ENCODE data around the gene SEMA3A.

SEMA3A gene

DNA sequence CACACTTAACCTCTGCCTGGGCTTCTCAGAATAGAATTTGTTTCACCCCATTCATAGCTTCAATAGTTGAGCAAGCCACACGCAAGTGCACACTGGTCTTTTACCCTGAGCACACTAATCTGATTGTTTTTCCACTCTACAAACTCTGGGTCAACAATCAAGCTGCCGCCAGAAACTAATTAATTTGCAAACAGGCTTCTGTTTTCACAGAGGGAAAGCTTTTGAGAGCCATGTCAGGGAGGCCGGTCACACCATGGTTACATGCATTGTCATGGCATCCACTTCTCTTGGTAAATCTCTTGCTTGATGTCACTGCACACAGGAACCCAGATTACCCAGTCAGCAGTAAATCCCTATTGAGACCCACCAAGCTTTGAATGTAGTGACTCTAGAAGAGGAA, 154.2 kb downstream of the SEMA3A start:
- Mint-ChIP-seq H3K9me3 (no peaks in the 10 kb centered on the region), H3K27me3 (no peaks in the 10 kb centered on the region), H3K27ac (no peak overlapping the region), H3K4me1 (no peaks in the 10 kb centered on the region), H3K36me3 (no peaks in the 10 kb centered on the region), H3K4me3 (no peak overlapping the region)
- DNase-seq: no peak
- ATAC-seq (replicated peaks): no peak

DNA sequence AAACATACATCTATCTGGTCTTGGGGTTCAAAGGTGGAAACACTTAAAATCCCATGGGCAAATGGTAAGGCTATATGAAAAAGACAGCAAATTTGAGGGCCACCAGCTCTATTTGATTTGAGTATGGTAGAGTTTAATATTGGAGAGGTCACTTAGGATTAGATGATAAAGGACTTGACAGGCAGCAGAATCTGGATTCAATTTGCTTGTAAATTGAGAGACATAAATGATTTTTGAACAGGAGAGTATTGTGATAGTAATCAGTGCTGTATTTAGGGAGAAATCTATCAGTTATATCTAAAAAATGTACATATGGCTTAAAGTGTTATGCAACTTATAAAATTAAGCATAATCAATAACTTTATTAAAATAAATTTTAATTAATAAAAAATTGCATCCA, 155.2 kb downstream of the SEMA3A start:
- H3K36me3 Mint-ChIP-seq: no peaks in the 10 kb centered on the region
- ATAC-seq (replicated peaks) (no peak), DNase-seq (no peak)
- no peaks in the 10 kb centered on the region for H3K27me3 Mint-ChIP-seq
- no peaks in the 10 kb centered on the region for H3K9me3 Mint-ChIP-seq
- no peak overlapping the region for H3K4me3 Mint-ChIP-seq
- H3K27ac Mint-ChIP-seq: no peak overlapping the region
- H3K4me1 Mint-ChIP-seq: no peaks in the 10 kb centered on the region

DNA sequence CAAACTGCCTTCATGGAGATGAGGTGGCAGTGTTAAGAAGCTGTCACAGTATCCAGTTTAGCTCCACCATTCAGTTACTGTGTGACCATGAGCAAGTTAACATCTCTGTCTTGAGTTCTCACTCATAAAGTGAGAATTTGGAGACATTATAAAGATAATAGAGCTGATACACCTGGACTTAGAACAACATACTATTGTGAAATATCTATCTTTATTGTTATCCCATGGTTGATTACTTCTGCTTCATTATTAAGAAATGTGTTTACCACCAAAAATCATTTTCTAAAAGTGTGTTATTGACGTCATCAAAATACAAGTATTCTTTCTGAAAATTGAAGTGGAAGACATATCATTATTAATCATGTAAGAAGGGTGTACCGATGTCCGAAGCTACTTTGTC, 166.9 kb downstream of the SEMA3A start:
- no peaks in the 10 kb centered on the region for H3K27me3 Mint-ChIP-seq
- H3K36me3 Mint-ChIP-seq: no peaks in the 10 kb centered on the region
- no peaks in the 10 kb centered on the region for H3K4me1 Mint-ChIP-seq
- H3K27ac Mint-ChIP-seq: no peak overlapping the region
- H3K4me3 Mint-ChIP-seq: no peak overlapping the region
- ATAC-seq (replicated peaks) (no peak), DNase-seq (no peak)
- H3K9me3 Mint-ChIP-seq: no peaks in the 10 kb centered on the region

DNA sequence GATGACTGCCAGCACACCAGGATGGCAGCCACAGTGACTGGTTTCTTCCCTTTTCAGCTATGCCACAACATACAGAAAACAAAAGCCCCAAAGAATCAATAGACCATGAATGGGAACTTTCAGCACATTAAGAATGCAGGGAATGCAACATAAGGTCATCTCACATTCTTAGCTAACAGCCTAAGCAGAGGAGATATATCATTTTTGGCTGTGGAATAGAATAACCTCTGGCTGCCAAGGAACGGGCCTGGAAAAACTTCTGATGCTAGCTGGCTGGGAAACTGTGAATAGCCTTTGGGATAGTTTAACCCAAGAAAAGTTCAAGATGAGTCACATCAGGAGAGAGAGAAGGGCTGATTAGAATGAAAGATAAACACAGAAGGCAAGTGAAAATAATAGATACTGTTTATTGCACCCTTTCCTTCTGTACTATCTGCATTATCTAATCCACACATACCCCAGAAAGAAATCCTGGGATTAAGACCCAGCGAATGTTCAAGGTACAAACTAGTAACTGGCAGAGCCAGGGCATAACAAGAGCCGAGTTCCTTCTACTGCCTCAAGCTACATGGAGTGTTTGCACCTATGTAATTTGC, 169.2 kb downstream of the SEMA3A start:
- no peak for DNase-seq
- Mint-ChIP-seq H3K27me3 (no peaks in the 10 kb centered on the region), H3K4me1 (no peaks in the 10 kb centered on the region), H3K36me3 (no peaks in the 10 kb centered on the region), H3K27ac (no peak overlapping the region), H3K4me3 (no peak overlapping the region), H3K9me3 (no peaks in the 10 kb centered on the region)
- peak in 1 of 2 donors; percentile 27 for ATAC-seq (replicated peaks)

DNA sequence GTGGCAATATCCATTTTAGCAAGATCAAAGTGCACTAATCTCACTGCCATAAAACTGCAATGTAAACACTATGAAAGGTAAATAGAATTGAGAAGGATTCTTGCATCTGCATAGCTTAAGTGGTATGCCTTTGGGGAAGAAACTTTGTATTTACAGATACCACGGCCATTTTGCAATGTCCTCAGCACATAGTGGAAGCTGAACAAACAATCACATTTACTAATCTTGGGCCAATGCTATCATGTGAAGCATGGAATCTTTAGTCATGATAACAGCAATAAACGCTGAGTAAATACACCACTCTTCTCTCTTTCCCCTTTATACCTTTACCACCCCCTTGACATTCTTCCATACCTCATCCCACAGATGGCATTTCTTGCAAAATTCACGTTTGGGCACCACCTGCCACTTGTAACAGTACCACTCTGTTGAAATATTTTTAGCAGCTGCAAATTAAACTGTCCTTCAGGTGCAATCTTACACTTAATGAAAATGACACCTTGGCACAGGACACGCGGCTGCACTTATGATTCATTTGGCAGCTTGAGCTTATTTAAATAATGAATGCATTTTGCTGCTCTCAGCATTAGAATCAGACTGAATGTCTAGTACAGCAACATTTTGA, 171.8 kb downstream of the SEMA3A start:
- no peak for ATAC-seq (replicated peaks)
- Mint-ChIP-seq H3K9me3 (no peaks in the 10 kb centered on the region), H3K27ac (no peak overlapping the region), H3K4me3 (no peak overlapping the region), H3K36me3 (no peaks in the 10 kb centered on the region), H3K27me3 (no peaks in the 10 kb centered on the region), H3K4me1 (no peaks in the 10 kb centered on the region)
- DNase-seq: no peak

DNA sequence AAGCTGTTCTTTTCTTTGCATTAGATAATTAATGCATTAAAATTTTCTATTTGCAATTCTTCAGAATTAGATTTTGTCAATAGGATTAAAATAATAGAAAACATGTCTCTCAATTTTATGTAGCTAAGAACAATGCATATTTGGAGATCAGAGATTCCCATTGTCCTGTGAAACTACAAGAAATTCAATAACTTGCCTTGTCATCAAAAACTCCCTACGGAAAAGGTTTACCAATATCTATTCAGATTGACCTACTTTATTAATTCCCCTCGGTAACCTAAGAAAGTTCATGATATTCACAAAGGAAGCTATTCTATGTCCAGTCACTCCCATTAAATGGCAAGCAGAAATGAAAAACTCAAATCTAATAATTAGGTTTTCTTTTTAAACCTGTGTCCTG, 172.6 kb downstream of the SEMA3A start:
- Mint-ChIP-seq H3K4me3 (no peak overlapping the region), H3K27me3 (no peaks in the 10 kb centered on the region), H3K36me3 (no peaks in the 10 kb centered on the region), H3K4me1 (no peaks in the 10 kb centered on the region), H3K9me3 (no peaks in the 10 kb centered on the region), H3K27ac (no peak overlapping the region)
- ATAC-seq (replicated peaks) (no peak), DNase-seq (no peak)

DNA sequence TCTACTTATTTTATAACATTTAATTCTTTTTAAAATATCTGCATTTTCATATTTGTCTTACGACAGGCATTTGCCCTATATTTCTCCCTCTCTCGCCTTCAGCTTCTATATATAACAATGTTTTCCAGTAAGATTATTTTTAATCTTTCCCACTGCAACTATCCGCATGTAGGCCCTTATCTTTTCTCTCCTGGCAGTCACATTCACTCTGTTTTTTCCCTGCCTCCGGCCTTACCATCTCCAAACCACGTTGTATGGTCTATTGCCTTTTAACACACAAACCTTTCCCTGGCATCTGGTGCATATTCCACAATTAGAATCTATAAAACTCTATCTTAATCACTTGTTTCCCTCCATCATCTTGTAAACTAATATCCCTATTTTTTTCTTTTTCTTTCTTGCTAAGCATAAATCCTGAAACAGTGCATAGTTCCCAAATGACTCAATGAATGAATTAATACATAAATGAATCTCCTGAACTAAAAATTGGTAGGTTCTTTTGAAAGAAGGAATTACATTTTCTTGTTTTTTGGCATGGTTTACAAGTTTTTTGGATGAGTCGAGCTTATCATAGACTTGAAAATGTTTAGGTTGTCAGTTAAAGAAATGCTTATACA, 173.2 kb downstream of the SEMA3A start:
- Mint-ChIP-seq H3K4me1 (no peaks in the 10 kb centered on the region), H3K4me3 (no peak overlapping the region), H3K27ac (no peak overlapping the region), H3K27me3 (no peaks in the 10 kb centered on the region), H3K36me3 (no peaks in the 10 kb centered on the region), H3K9me3 (no peaks in the 10 kb centered on the region)
- ATAC-seq (replicated peaks) (no peak), DNase-seq (no peak)

DNA sequence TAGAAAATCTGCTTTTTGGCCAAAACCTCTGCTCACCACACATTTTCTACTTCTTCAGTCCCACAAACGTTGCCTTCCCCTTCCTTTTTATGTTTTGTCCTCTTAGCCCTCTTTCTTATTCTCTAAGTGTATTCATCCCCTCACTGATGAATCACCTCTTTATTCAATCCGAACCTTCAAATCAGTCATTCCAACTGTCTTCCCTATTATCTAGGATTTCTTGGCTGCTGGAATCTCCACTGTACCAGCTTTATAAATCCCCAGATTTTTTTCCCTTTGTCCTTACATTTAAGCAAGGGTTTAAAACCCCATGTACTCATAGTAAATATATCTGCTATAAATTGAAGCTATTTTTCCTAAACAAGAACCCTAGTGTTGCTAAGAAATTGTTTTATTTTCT, 176.9 kb downstream of the SEMA3A start:
- Mint-ChIP-seq H3K4me3 (no peak overlapping the region), H3K27me3 (no peaks in the 10 kb centered on the region), H3K27ac (no peak overlapping the region), H3K4me1 (no peaks in the 10 kb centered on the region), H3K36me3 (no peaks in the 10 kb centered on the region), H3K9me3 (no peaks in the 10 kb centered on the region)
- ATAC-seq (replicated peaks) (no peak), DNase-seq (no peak)

DNA sequence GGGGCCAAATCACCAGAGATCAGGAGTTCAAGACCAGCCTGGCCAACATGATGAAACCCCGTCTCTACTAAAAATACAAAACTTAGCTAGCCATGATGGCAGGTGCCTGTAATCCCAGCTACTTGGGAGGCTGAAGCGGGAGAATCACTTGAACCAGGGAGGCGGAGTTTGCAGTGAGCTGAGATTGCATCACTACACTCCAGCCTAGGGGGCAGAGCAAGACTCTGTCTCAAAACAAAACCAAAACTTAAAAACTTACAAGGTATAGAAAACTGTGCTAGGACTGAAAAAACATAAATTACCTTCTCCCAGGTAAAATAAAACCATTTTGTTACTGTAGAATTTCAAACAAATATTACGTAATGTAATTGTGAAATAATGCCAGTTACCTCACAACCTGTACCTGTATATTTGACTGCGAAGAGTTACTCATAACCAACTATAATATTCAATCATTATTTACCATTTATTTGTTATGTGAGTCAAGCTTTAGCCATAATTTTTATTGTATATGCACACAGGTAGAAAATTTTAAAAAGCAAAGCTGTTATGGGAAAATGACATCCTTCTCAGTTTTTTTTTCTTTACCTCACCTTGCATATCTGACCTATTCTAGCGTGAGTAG, 180.9 kb downstream of the SEMA3A start:
- Mint-ChIP-seq H3K4me3 (no peak overlapping the region), H3K27ac (no peak overlapping the region), H3K27me3 (no peaks in the 10 kb centered on the region), H3K4me1 (no peaks in the 10 kb centered on the region), H3K9me3 (no peaks in the 10 kb centered on the region), H3K36me3 (no peaks in the 10 kb centered on the region)
- ATAC-seq (replicated peaks) (no peak), DNase-seq (no peak)

DNA sequence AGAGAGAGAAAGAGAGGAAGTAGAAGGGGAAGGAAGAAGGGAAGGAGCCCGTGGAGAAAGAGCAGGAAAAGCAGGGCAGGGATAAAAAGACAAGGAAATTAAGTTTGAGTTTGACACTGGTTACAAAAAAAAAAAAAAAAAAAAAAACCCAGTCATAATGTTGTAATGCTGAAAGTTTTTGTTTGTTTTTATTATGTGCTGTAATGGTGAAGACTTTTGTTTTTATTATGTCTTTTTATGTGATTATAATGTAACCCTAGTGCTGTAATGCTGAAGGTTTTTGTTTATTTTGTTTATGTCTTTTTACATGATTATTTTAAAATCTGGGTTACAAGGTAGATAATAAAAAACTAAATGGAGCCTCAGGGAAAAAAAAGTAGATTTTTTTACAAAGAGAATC, 184.8 kb downstream of the SEMA3A start:
- H3K36me3 Mint-ChIP-seq: no peaks in the 10 kb centered on the region
- H3K27me3 Mint-ChIP-seq: no peaks in the 10 kb centered on the region
- ATAC-seq (replicated peaks): no peak
- no peak for DNase-seq
- no peak overlapping the region for H3K27ac Mint-ChIP-seq
- no peaks in the 10 kb centered on the region for H3K9me3 Mint-ChIP-seq
- H3K4me1 Mint-ChIP-seq: no peaks in the 10 kb centered on the region
- no peak overlapping the region for H3K4me3 Mint-ChIP-seq

DNA sequence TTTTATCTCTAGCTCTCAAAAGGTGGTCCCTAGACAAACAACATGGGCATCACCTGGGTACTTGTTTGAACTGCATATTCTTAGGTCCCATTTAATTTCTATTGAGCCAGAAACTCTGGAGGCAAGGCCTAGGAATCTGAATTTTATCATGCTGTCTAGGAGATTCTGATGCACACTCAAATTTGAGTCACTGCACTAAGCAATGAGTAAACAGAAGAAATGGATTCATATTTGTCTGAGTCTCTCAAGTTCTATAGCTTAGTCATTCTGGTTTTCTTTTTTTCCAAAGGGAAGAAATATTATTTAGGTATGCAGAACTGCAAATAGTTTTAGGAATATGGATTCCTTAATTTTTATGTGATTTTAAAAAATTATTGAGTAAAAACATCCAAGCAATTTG, 185.5 kb downstream of the SEMA3A start:
- H3K9me3 Mint-ChIP-seq: no peaks in the 10 kb centered on the region
- DNase-seq: no peak
- ATAC-seq (replicated peaks): no peak
- H3K4me1 Mint-ChIP-seq: no peaks in the 10 kb centered on the region
- H3K27me3 Mint-ChIP-seq: no peaks in the 10 kb centered on the region
- H3K27ac Mint-ChIP-seq: no peak overlapping the region
- H3K4me3 Mint-ChIP-seq: no peak overlapping the region
- no peaks in the 10 kb centered on the region for H3K36me3 Mint-ChIP-seq

DNA sequence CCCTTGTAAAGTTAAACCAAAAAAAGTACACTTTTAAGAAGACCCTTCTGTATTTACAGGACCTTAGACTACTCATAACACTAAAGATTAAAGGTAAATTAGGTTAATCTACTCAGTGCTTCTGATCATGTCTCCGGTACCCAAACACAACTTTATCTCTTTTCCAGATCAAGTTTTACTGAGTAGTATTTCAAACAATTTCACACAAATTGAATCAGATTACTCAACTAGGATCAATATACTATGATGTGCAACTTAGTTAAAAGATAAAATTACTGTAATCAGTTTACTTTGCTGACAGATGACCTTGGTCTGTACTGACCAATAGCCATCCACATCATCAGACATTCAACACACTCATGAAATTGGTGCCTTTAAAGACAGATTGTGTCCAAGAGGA, 191.4 kb downstream of the SEMA3A start:
- Mint-ChIP-seq H3K27ac (no peak overlapping the region), H3K4me3 (no peak overlapping the region), H3K9me3 (no peaks in the 10 kb centered on the region), H3K4me1 (no peaks in the 10 kb centered on the region), H3K36me3 (no peaks in the 10 kb centered on the region), H3K27me3 (no peaks in the 10 kb centered on the region)
- ATAC-seq (replicated peaks) (no peak), DNase-seq (no peak)

DNA sequence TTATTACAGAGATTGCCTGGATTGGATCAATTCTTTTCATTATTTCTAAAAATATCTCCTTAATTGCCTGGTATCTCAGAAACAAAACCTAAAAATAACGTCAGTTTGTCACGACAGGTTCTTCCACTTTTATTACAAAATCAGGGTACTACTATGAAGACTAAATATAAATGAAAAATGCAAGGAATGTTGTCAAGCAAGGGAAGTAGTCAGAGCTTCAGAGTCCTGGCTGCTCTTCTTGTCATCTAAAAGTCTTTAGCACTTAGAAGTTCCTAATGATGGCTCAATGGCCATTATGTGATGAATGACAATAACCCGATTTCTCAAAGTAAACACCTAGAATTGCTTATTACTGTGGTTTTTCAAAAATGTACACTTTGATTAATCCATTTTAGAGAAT, 192.2 kb downstream of the SEMA3A start:
- H3K9me3 Mint-ChIP-seq: no peaks in the 10 kb centered on the region
- DNase-seq (no peak), ATAC-seq (replicated peaks) (no peak)
- no peaks in the 10 kb centered on the region for H3K27me3 Mint-ChIP-seq
- no peaks in the 10 kb centered on the region for H3K4me1 Mint-ChIP-seq
- H3K36me3 Mint-ChIP-seq: no peaks in the 10 kb centered on the region
- no peak overlapping the region for H3K4me3 Mint-ChIP-seq
- H3K27ac Mint-ChIP-seq: no peak overlapping the region

DNA sequence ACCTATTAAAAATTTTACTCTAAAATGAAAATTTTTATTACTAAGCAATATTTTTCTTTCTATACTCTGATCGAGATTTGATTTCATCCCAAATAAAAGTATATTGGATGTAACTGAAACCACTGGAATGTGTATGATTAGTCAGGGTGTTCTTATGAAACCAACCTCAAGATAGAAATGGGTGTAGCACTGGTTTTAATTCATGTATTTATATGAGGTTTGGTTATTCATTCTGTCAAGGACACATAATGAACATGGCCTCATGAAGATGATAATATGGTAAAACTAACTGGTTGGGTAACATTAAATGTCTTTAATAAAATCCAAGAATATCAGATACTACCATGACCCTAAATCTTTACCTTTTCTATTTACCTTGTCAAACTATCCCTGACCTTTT, 197.7 kb downstream of the SEMA3A start:
- ATAC-seq (replicated peaks): no peak
- no peaks in the 10 kb centered on the region for H3K4me1 Mint-ChIP-seq
- H3K36me3 Mint-ChIP-seq: no peaks in the 10 kb centered on the region
- peaks cover 0 to 2% of the 10 kb centered on the region in 2 donors for H3K9me3 Mint-ChIP-seq
- no peaks in the 10 kb centered on the region for H3K27me3 Mint-ChIP-seq
- no peak overlapping the region for H3K27ac Mint-ChIP-seq
- no peak for DNase-seq
- H3K4me3 Mint-ChIP-seq: no peak overlapping the region

DNA sequence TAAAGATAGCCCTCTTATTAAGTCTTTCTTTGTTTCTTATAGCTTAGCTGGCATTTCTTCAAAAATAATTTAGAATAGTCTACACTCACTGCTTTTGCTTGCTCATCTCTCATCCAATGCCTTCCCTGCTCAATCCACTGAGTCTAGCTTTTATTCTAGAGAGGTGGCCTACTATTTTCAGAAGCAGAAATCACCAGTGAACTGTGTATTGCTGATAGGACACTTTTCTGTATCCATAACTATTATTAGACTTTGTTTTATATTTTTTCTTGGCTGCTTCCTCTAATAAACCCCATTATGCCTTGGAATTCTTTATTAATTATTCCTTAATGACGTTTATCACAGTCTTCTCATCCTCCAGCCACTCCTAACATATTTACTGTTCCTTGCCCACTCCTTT, 206.8 kb downstream of the SEMA3A start:
- Mint-ChIP-seq H3K36me3 (no peaks in the 10 kb centered on the region), H3K27ac (no peak overlapping the region), H3K4me3 (no peak overlapping the region), H3K4me1 (no peaks in the 10 kb centered on the region), H3K9me3 (peaks cover 0 to 2% of the 10 kb centered on the region in 2 donors), H3K27me3 (no peaks in the 10 kb centered on the region)
- ATAC-seq (replicated peaks) (no peak), DNase-seq (no peak)
